Urothelium cell line (cell line): ENCODE measurements around the gene EIF2S2.

Source experiments
- DNase-seq: peaks from one replicate; pipeline ENCODE4 v3.0.0; 2011; ENCODE audit warnings: low spot score, mixed read lengths
- FAIRE-seq: peaks from 2 replicates; lab custom pipeline; 2011; peaks lifted over from hg19 to GRCh38; lab: Jason Lieb, UNC

The EIF2S2 gene

GRCh38 chr20:34090645-34091044 is 21.4 kb downstream of the EIF2S2 start:
- DNase-seq (no peak), FAIRE-seq (no peak)

DNA sequence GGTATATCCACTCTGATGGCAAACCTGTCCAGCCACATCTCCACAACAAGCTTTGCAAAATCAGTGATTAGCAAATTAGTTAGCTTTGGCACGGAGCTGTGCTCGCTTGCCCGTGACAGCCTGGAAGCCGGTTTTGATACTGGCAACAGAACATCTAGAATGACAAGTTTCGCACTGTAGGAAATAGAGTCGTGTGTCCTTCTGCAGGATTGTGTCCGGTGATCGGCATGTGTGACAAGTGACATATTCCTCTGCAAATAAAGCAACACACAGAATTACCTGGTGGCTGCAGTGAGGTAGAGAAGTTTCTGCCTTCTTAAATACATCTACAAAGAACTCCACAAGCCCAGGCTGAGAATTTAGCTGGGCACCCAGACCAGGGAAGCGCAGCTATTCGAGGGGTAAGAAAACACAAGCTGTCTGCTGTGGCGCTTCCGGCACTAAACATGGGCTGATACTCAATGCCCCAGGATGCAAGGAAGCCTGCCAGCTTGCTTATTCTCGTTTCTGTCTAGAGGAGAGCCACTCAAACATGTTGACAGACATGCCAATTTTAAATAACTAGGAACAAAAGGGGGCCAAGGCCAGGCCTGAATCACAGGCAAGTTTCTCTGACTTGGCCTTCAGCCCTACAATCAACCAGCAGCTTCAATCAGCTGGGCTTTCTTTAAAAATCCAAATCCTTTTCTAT is 22.2 kb downstream of the EIF2S2 start:
- FAIRE-seq, result no peak
- no peak for DNase-seq

DNA sequence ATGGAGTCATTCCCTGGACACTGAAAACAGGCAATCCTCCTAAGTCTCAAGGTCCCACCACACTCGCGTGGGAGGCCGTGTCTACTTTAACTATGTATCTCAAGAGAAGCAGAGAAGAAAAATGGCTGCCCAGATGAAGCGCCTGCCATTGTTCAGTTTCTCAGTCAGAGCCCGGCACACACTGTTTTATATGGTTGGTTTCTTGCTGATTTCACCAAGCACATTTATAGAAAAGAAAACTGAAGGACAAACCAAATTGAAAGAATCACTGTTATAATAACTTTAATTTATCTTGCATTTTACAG is 22.9 kb downstream of the EIF2S2 start:
- DNase-seq, result no peak
- FAIRE-seq, result no peak

- DNase-seq (no peak), FAIRE-seq (no peak)
These were observed 23.5 kb downstream of the EIF2S2 start for GRCh38 chr20:34088305-34089174.

- DNase-seq, result no peak
- FAIRE-seq, result no peak
These were observed 26.5 kb downstream of the EIF2S2 start for GRCh38 chr20:34085544-34086040.

GRCh38 chr20:34084227-34084923 is 27.7 kb downstream of the EIF2S2 start:
- FAIRE-seq, result no peak
- DNase-seq, result no peak

GRCh38 chr20:34083781-34084180 is 28.3 kb downstream of the EIF2S2 start:
- DNase-seq, result no peak
- FAIRE-seq, result no peak

- FAIRE-seq, result no peak
- DNase-seq, result peak; percentile 91
These were observed 28.9 kb downstream of the EIF2S2 start for GRCh38 chr20:34083137-34083536.

- DNase-seq, result no peak
- FAIRE-seq, result no peak
These were observed 29.7 kb downstream of the EIF2S2 start for GRCh38 chr20:34082232-34082887.

DNA sequence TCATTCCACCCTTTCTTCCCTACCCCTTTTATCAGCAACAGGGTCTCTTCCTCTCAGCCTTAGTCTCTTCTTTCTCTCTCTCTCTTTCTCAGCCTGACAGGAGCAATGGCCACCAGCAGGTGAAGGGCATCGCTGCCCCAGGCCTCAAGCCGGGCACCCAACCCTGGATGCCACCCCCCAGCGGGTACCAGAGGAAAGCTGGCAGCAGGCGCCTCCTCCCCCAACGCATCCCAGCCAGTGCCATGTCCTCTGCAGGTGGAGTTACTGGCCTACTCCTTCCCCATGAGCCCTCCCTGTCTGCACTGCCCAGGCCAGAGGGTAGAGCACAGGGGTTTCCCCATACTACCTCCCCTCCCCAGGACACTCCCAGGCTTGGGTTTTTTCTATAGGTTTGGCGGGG is 32.2 kb downstream of the EIF2S2 start:
- FAIRE-seq (no peak), DNase-seq (no peak)

DNA sequence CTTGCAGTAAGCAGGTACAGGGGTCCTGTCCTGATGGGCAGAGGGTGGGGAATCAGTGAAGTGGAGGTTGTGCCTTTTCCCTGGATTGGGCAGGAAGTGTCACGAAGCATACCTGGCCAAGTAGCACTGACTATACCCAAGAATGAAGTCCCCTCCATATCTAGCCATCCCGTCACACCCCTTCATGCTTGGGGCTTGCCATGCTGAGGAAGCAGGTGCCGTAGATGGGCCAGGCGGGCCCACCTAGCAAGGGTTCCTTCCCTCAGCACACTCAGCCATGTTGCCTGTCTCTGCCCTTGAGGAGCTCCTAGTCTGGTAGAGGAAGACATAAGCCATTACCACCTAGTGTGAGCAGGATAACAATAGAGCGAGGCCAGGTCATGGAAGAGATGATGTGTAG is 33.5 kb downstream of the EIF2S2 start:
- no peak for FAIRE-seq
- no peak for DNase-seq

GRCh38 chr20:34076952-34077351 is 35.1 kb downstream of the EIF2S2 start:
- no peak for FAIRE-seq
- DNase-seq, result no peak

DNA sequence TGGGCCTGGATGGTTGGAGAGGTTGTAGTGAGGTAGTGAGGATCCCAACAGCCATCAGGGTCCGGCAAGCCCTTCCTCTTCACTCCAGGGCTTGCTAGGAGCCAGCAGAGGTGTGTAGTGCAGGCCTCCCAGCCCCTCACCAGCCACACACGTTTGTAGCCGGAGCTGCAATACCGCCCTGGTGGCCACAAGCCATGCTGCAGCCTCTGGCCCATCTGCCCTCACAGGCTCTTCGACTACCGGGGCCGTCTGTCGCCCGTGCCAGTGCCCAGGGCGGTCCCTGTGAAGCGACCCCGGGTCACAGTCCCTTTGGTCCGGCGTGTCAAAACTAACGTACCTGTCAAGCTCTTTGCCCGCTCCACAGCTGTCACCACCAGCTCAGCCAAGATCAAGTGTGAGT is 36.4 kb downstream of the EIF2S2 start:
- FAIRE-seq, result no peak

GRCh38 chr20:34074101-34074760 is 37.8 kb downstream of the EIF2S2 start:
- FAIRE-seq (no peak), DNase-seq (no peak)

More for the DNA sequence above, 36.4 kb downstream of the EIF2S2 start:
- no peak for DNase-seq

GRCh38 chr20:34072778-34073177 is 39.3 kb downstream of the EIF2S2 start:
- DNase-seq, result no peak
- peak; percentile 74 for FAIRE-seq

DNA sequence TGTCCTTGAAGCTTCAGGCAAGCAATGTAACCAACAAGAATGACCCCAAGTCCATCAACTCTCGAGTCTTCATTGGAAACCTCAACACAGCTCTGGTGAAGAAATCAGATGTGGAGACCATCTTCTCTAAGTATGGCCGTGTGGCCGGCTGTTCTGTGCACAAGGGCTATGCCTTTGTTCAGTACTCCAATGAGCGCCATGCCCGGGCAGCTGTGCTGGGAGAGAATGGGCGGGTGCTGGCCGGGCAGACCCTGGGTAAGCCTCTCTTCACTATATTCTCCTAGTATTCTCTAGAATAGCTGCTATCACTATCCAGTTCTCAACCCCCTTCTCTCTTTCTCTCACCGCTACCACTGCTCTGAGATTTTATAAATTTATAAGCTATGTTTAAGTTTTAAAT is 40.0 kb downstream of the EIF2S2 start:
- no peak for FAIRE-seq

GRCh38 chr20:34070859-34071258 is 41.2 kb downstream of the EIF2S2 start:
- FAIRE-seq (no peak), DNase-seq (no peak)

More for the DNA sequence above, 40.0 kb downstream of the EIF2S2 start:
- no peak for DNase-seq

DNA sequence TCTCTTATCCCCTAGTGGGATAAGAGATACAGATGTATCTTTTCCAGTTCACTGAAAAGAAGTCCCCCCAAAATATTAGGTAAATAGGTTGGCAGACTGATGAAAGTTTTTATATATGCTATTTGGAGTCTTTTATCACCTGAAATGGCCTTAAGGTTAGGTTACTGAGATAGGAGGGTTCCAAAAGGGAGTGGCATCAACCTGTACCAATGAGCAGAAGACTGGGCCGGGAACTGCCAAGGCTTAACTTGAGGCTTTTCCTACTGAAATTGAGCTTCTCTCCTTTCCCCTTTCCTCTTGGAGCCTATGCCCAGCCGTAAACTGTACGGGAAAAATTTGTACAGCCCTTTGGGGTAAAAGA is 42.0 kb downstream of the EIF2S2 start:
- no peak for FAIRE-seq
- DNase-seq, result no peak

DNA sequence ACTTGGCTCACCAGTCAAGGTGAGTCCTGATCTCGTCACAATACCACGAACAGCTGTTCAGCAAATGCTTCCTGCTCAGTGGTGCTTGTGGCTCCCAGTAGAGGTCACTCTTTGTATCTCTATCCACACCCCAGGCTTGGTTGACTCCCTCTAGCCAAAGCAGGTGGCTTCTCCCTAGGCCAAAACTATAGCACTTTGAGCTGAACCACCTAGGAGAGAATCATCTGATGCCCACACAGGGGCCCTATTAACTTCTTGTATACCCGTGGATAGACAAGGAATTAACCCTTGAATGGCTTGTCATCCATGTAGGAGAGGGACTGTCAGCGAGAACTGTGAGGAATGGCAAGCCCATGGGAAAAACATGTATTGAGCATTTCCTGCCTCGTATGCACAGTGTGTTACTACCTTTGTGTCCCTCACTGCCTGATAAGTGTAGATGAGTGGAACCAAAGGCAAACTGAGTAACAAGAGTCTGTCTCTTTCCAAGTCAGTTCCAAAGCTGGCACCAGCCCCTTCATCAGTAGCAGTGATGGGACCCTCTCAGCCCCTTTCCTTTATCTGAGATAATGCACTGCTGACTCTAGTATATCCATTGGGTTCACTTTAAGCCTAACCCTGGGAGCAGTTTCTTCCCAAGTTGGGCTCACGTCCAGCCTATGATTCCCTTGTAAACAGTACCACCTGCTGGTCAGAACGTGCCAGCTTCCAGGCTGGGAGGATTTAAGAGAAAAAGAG is 42.5 kb downstream of the EIF2S2 start:
- peak; percentile 50 for FAIRE-seq
- DNase-seq, result peak; percentile 77

DNA sequence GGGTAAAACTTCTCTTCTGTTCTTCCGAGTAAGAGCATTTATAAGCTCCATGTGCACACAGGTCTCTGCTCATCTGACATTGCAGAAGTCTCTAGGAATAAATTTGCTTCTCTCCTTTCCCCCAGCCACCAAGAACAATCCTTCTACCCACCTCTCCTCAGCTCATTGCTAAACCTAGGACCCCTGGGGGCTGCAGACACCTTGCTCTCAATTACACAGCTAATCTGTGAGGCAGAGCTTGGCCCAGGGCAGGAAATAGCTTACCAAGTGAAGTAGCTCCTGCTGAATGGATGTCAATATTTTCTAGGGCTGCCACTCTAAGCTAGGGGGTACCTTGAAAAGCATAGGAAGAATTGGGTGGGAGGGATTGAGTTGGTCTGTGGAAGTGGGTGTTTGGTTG is 44.0 kb downstream of the EIF2S2 start:
- DNase-seq (no peak), FAIRE-seq (no peak)
